GM19351 (cell line): ENCODE measurements around the gene SIRT7.

Source experiments
- ATAC-seq: cut with Tn5 transposase; IDR thresholded peaks from one replicate; pipeline ENCODE4 v1.9.1; 2021; ENCODE audit warnings: mild to moderate bottlenecking, moderate library complexity; ENCODE audit not compliant: unreplicated experiment

Gene SIRT7

GRCh38 chr17:81917565-81918332 lies at the start of gene SIRT7:
TSS of gene SIRT7 (minus strand) at chr17:81918176. CDS start at chr17:81918131, 45 bp downstream.
- ATAC-seq = peak; percentile 73

DNA sequence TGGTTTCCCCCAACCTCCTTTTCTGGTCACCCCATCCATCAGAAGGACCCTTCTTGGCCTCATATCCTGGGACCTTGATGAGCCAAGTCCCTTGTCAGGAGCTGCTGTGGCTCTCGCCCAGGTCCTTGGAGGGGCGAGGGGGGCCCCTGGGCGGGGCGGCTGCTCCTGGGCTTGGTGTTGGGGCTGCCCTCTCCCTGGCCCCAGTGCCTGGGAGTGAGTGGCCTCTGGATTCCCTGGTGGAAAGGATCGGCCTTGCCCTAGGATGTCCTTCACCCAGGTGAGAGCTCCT lies 49.2 kb upstream of the SIRT7 start:
- ATAC-seq = no peak

DNA sequence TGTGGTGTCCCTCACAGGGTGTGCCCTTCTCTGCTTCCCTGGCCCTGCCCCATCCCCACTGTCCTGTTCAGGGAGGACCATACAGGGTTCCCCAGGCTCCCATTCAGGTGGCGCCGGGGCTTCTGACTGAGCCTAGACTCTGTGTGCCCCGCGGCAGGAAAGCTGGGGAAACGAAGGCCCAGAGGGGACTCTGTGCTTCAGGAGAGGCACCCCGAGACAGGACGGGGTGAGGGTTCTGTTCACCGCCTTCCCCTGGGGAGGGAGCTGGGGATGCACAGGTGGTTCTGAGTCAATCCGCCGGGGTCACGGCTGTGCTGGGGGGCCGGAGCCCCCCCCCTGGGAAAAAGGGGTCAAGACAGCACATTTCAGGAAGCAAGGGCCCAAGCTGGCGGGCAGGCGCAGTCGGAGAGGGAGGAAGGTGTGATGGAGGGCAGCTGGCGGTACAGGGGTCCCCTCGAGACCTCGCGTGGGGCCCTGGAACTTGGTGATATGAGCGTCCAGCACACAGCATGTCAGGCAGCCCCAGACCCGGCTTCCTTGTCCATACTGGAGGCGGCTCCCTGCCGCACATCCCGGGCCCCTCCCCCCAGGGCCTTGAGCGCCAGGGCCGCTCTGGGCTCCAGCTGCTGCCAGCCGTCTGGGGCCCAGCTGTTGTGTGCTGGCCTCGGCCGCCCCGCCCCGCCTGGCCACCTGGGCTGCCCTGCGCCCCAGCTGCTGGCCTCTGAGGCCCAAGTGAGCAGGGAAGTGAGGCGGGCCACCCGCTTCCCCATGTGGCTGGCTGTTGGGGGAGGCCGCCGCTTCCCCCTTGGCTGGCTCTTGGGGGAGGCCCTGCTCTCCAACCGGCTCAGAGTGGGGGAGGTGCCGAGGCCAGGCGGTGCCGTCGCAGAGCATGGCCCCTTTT lies 48.6 kb upstream of the SIRT7 start:
- ATAC-seq = no peak

DNA sequence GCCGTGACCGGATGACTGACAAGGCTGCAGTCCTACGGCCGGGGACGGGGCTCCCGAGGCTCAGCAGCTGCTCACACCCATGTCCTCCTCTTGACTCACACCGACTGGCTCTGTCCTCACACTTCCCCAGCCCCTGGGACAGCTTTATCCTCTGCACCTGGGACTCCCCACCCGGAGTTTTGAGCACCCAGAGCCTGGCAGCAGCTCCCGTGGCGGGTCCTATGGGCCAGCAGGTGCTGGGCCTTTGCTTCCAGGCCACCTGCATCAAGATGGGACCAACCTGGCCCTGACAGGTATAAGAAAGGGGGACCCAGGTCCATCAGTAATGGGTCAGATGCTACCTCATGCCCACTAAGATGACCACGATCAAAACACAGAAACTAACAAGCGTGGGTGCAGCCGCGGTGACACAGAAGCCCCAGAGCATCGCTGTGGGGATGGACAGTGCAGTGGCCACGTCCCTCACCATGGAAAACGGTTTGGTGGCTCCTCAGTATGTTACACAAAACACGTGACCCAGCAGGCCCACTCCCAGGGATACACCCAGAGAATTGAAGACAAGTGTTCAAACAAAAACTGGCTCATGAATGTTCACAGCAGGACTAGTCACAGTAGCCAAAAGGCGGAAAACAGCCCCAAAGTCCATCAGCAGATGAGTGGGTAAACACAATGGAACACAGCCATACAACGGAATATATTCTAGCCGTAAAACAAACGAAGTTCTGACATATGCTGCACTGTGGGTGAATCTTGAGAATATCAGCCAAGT lies 46.3 kb upstream of the SIRT7 start:
- ATAC-seq = no peak

DNA sequence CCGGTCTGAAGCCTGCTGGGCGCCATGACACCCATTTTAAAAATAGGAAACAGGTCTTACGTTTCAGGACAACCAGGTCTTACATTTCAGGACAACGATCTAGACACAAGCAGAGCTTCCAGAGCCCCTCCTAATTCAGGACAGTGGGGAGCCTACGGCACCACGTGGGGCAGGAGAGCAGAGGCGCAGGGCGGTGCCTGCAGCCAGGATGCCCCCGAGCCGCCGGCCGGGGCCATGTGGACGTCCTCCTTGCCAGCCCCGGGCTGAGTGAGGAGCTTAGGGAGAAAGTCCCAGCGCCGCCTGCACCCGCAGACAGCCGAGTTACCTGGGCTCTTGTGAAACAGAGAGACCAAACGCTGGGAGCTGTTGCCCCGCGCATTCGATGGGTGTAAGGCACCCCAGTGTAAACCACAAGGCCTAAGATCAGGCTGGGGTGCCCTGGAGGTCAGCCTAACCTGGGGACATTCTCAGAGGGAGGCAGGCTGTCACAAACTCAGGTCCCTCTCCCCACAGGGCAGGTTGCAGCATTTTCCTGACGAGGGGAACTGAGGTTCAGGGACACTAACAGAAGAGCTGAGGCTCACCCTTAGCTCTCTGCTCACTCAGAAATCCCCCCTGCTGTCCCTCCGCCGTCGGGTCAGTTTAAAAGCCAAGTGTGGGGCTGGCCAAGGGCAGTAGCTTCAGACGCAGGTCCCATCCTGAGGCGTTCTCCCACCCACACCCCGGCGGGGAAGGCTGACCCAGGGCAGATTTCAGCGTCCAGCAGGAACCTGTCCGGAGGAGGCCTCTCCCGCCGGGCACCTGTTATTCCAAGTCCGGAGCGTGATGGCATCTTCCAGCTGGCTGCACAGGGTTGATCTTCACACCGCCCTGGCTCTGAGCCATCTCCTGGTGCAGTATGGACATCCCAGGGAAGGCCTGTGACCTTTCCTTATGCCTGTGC lies 44.8 kb upstream of the SIRT7 start:
- no peak for ATAC-seq

DNA sequence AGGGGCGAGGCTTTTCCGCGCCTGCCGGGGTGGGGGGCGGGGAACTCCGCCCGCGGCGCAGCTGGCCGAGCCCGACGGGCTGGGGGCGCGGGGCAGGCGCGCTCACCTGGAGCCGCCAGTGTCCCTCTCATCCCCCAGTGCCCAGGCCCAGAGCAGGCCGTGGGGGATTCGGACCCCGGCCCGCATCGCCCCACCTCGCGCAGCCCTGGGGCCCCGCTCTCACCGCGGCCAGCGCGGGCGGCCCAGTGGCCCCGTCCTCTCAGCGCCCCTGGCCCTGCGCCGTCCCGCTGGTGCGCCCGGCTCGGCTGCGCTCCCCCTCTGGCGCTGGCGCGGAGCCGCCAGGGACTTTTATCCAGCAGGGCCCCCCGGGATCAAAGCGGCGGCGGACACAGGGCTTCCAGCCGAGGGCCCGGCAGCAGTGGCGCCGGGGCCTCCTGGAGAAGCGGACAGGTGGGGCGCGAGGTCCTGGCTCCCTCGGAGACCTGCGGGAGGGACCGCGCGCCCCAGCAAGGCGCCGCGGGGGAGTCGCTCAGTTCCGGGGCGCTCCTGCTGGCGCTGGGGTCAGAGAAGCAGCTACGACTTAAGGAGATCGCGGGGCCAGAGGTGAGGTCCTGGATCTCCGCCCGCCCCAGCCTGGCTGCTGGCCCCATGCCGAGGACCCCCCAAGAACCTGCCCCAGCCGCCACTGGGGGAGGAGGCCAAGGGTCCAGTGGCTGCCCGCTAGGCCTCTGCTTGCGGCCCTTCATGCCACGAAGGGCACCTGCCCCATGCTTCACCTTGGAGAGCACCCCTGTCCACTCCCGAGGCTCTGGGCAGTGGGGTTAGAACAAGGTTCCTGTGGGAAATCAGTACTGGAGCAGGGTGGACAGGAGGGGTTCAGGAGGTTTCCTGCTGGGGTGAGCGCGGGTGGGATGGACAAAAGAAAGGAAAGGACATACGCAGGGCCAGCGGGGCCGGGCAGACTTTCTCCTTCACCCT lies 43.8 kb upstream of the SIRT7 start:
- no peak for ATAC-seq

DNA sequence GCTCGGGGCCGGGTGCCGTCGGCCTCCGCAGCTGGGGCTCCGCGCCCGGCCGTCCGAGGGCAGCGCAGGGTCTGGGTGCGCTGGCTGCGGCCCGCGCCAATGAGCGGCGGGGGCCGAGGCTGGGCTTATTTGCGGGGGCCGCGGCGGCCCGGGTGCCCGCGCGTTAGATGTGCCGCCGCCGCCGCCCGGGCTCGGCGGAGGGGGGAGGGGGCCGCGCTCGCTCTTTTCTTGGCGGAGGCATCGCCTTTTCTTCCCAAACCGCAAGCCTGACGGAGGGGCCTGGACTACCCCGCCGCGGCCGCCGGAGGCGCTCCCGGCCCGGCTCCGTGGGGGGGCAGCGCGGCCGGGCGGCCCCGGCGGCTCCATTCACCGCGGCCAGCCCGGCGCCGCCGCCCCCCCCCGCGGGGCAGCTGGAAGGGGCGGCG lies 43.1 kb upstream of the SIRT7 start, which contains the start of gene NOTUM:
Gene NOTUM, minus strand, starts transcription at position 101 of the 425 bp plus-strand sequence. CDS start 278 bp downstream, outside the sequence.
- ATAC-seq = no peak

DNA sequence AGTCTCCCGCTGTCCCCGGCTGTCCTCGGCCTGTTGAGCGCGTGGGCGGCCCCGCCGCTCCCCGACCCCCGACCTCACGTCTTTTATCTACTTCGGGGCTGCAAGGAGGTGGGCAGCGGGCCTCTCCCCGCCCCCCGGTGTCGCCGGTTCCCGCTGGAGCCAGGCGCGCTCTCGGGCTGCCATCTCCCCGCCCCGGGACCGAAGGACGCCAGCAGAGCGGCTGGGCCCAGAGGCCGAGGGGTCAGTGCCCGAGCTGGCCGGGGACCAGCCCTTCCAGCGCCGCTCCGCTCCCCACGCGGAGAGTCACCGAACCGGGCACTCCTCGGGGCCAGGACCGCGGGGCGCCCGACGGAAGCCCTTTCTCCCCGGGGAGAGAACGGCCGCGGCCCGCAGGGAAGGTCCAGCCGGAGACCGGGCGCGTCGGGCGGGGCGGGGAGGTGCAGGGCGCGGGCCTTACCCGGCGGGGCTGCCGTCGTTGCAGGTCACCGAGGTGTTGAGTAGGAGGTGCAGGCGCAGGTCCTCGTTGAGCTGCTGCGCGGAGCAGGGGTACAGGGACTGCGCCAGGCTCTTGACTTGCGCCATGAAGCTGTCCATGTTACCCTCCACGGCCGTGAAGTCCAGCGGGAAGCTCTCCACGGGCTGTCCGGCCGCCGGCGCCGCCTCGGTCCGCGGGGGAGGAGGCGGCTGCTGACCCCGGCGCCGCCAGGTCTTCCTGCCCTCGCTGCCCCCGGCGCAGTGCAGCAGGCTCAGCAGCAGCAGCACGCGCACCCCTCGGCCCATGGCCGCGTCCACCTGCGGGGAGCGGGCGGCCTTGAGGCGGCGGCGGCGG lies 42.4 kb upstream of the SIRT7 start:
- ATAC-seq = no peak

DNA sequence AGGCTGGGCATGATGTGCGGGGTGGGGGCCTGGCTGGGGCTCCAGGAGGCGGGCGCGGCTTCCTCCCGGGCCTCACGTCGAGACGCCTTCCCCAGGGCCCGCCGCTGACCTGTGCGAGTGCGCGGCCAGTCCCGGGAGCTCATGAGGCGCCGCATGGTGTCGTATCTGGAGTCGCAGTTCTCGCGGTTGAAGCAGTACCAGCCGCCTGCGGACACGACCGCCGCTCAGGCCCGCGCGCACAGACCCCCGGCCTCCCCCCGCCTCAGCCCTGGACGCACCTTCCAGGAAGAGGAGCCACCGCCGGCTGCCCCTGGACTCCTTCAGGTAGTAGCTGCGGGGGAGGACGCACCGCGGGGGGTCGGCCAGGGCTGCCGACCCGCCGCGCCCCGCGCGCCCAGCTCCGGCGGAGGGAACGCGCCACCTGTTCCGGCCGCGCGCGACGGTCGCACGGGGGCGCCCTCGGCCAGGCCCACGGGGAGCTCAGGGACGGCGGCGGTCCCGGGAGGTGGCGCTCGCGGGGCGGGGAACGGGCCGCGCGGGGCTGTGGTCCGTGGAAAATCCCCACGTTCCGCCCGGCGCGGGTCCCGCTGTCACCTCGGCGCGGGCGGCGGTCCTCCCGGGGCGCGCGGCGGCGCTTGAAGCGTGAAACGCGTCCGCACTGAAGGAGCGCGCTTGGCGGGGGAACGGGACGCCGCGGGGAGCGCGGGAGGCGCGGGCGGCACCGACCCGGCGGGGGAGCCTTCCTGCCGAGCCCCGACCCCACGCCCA lies 41.6 kb upstream of the SIRT7 start:
- no peak for ATAC-seq

DNA sequence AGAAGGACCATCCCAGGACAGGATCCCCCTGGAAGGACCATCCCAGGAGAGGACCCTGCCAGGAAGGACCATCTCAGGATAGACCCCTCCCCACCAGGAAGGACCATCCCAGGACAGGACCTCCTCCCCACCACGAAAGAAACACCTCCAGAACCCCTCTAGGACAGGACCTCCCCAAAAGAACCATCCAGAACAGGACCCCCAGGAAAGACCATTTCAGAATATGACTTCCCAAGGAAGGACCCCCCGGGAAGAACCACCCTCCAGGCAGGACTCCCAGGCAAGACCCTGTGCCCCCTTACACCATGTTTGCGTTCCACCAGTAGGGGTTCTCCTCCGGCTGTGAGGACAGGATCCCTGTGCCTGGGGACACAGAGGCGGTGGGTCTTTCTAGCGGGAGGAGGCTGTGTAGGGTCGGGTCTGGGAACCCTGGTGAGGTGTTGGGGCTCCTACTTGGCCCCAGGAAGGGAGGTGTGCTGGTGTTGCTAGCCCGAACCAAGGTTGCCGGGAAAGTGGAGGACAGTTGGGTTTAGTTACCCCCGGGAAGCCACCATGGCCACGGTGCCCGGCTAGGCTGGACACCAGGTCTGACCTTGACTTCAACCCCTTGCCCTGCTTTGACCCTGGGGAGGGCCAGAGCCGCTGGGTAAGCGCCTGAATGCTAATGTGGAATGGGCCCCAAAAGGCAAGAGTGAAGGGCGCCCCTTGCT lies 40.8 kb upstream of the SIRT7 start:
- ATAC-seq = no peak

DNA sequence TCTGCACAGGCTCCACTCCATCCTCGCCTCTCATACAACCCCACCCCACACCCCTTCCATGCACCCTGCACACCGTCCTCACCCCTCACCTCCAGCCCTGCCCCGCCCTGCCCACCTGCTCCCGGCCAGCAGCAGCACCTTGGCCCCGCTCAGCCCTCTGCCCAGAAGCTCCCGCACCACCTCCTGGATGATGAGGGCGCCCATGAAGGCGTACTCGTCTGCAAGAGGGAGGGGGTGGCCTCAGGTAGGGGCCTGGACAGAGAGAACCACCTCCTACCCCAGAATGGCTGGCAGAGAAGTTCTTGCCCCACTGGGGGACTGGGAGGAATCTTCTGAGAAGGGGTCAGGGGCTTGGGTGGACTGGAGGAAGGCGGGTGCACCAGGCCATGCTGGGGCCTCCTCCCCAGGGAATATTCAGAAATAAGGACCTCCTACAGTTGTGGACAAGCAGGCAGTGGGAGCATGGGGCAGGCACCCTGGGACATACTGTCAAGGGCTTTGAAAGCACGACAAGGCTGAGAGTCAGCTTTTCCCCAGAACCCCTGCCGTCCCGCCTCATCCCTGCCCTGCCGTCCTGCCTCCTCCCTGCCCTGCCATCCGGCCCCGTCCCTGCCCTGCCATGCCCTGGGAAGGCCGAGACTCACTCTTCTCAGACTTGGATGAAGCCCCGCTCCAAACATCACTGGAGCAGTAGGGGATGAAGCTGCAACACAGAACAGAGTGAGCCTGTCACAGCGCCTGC lies 39.9 kb upstream of the SIRT7 start:
- no peak for ATAC-seq

DNA sequence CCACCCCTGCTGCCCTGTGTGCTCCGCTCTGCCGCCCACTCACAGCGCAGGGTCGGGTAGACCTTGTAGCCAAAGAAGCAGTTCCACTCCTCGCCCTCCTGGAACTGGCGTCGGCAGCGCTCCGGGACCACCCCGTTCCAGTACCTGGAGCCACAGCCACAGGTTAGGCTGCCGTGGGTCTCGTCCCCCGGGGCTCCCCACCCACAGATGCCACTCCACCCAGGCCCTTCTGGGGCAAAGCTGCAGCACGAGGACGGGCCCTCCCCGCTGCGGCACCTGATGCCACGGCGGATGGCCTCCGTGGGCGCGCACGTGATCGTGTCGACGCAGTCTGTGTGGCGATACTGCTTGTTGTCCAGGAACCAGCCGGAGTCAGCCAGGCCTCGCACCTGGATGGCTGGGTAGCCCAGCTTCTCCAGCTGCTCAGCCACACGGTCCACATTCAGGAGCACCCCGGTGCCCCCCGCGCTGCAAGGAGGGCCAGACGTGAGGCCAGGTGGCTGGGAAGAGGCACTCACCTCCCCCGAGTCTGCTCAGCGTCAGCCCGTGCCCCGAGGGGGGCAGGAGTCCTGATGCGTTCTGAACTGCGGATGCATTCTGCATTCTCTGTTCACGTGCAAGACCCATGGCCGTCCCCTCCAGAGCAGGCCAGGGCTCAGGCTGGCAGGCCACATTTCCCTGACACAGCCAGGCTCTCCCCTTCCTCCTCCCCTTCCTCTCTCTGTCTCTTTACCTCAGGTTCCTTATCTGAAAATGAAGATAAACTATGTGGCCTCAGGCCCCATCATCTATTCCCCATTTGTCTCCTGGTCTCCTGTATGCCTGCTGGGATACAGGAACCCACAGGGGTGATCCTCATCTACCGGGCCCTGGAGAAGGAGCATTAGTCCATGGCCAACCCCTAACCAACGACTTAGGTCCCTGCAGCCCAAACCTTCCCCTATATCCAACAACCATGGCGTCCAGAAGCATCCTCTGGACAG lies 38.9 kb upstream of the SIRT7 start:
- ATAC-seq = no peak

- ATAC-seq = no peak
These were observed 38.0 kb upstream of the SIRT7 start for GRCh38 chr17:81955756-81956544.

DNA sequence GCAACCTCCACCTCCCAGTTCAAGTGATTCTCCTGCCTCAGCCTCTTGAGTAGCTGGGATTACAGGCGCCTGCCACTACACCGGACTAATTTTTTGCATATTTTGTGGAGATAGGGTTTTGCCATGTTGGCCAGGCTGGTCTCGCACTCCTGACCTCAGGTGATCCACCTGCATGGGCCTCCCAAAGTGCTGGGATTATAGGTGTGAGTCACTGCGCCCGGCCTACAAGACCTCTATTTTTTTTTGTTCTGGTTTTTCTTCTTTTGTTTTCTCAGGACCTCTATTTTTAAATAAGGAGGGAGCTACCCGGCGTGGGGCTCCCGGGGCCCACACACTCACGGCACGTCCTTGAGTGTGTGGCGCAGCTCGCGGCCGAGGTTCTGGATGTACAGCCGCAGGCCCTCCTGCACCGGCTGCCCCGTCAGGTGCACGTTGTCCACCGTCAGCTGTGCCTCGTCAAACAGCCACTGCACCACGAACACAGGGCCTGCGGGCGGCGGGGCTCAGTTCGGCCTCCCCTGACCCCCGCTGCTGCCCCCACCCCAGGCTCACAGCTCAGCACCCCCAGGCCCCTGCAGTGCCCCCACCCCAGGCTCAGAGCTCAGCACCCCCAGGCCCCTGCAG lies 37.2 kb upstream of the SIRT7 start:
- ATAC-seq = no peak
